GM11168 (cell line): Measurements from ENCODE around the gene SHISA5.
"Not testable (repeated sequence)": the region's sequence is repeated elsewhere in the genome, so short reads cannot be mapped to it uniquely, and the experiment has no call there.

Source experiments
- in situ Hi-C: fragments of 300-500 bp; cut with MboI; formaldehyde crosslinking; loops from one replicate; pipeline ENCODE4 v1.12.0; 2022; ENCODE audit warnings: low sequenced_read_pairs; ENCODE audit not compliant: unreplicated experiment

Gene SHISA5

GRCh38 chr3:48478626-48479555 is 25.1 kb downstream of the SHISA5 start:
- in situ Hi-C loops = no loop called here

GRCh38 chr3:48477959-48478520 is 25.9 kb downstream of the SHISA5 start:
- in situ Hi-C loops = no loop called here

DNA sequence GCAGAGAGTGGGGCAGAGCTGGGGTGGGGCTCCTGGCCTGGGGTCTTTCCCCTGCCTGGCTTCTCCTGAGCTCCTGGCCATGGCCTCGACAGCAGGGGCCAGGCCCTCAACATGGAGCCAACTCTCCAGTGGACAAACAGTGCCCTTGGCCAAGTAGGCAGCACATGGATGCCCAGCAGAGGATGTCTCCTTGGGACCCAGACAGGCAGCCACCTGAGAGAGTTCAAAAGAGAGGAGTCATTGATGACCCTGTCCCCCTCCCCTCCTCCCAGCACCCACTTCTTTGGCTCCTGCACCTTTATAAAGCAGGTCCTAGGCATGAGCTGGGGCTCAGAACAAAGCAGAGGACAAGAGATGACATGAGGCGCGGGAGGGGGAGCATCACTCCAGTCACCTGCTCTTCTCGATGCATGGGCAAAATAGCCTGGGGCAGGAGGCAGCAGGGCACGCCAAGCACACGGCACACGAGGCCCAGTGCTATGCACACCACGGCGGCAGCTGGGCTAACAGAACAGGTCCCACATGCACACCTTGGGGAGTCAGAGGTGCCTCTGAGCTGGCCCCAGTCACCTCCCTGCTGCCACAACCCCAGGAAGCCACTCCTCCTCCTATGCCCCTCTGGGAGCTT is 27.4 kb downstream of the SHISA5 start:
- in situ Hi-C loops = no loop called here

- in situ Hi-C loops = no loop called here
Measured at GRCh38 chr3:48475188-48475587, 28.8 kb downstream of the SHISA5 start.

GRCh38 chr3:48474619-48475018 is 29.4 kb downstream of the SHISA5 start:
- in situ Hi-C loops = no loop called here

DNA sequence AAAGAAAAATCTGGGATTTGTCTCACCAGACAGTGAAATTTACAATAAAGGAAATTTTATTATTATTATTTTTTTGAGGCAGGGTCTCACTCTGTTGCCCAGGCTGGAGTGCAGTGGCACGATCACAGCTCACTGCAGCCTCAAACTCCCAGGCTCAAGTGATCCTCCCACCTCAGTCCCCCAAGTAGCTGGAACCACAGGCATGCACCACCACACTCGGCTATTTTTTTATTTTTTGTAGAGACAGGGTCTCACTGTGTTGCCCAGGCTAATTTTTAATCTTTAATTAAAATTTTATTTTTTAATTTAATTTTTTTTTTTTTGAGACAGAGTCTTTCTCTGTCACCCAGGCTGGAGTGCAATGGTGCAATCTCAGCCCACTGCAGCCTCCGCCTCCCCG is 29.9 kb downstream of the SHISA5 start:
- in situ Hi-C loops = not testable (repeated sequence)

DNA sequence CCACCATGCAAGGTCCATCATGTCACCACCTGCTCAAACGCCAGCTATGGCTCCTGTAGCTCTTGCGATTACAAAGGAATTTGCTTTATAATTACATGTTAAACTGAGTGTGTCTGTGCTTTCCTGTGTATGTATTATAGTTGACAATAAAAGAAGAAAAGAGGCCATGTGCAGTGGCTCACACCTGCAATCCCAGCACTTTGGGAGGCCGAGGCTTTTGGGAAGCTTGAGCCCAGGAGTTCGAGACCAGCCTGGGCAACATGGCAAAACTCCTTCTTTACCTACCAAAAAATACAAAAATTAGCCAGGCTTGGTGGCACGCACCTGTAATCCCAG is 30.4 kb downstream of the SHISA5 start:
- in situ Hi-C loops = no loop called here

DNA sequence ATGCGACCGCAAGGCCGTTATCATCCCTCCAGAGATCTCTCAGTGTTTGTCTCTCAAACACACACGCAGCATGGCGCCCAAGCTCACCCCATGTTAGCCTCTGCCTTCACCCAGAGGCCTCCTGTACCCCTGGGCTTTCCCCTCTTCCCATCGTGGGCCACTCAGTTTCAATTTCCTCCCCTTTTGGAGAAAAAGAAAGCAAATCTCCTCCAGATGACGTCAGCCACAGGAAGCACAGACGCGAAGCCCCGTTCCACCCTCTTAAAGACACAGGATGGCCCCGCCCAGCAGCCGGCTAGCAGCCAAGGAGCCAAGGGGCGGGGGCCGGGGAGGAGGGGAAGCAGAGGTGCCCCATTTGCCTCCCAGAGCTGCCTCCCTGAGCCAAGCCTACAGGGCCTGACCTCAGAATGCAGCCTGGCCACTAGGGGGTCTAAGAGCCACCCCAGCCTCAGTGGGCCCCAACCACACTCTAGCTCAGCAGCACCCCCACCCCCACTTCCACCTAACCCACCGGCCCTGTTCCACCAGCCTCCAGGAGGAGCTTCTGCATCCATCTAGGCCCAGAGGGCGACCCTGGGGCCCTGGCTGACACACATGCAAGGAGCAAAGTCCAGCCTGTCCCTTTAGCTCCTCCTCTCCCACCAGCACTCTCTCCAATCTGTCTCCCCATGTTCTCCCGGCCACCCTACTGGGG is 30.9 kb downstream of the SHISA5 start:
- in situ Hi-C loops = no loop called here

DNA sequence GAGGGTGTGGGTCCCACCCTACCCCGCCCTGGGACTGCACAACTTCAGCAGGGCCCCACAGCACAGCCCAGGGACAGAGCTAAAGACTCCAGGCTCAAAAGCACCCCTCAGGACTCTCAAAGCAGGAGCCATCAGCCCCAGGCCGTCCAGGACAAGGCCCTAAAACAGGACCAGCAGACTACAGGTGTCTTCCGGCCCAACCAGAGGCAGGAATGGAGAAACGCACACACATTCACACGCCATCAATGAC is 31.4 kb downstream of the SHISA5 start:
- in situ Hi-C loops = no loop called here

GRCh38 chr3:48470286-48470685 is 33.7 kb downstream of the SHISA5 start:
- in situ Hi-C loops = no loop called here

DNA sequence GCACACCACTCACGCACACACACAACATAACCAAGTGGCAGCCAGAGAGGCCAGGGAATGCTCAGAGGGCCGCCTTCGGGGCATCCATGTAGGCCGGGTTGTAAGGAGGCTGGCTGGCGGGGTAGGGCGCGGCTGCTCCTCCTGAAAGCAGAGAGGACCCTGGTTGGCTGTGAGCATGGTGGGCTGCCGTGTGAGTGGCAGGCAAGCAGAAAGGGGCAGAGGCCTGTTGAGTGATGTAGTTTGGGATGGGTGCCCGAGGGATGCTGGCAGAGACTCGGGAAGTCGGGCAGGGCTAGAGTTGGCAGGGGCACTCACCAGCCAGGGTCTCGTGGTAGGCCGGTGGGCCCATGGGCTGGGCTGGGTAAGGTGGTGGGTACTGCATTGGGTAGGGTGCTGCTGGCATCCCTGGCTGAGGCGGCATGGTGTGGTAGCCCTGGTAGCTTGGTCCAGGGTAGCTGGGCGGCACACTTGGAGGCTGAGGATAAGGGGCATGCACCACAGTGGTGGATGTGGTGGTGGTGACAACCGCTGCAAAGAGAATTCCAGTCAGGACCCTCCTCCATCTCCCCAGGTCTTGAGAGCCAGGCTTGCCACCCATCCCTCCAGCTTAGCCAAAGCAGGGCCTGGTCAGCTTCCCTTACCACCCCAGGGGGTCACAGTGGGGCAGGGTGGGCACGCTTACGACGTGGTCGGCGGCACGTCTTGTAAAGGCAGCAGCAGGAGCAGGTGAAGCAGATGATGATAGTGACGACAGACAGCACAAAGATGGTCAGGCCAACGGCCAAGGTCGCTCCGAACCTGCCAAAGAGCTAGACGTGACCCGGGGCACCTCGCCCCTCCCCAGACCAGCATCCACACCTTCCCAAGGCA is 34.7 kb downstream of the SHISA5 start:
- in situ Hi-C loops = no loop called here

DNA sequence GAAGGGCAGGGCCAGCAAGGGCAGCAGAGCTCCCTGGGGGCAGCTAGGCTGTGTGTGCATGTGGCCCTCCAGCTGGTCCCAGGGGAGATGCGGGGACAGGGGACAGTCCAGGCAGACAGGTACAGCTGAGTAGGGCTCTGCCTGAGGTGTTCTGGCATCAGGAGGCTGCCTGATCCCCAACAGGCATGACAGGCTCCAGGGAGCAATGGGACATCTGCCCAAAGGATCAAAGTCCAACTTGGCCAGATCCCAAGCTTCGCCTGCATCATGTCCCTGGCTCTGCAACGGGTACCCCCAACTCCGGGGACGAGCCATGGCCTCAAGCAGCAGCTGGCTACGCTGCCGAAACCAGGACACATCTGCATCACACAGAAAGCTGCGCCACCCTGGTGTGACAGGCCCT is 35.6 kb downstream of the SHISA5 start:
- in situ Hi-C loops = no loop called here

- in situ Hi-C loops = no loop called here
Measured at GRCh38 chr3:48467473-48468267, 36.3 kb downstream of the SHISA5 start.

DNA sequence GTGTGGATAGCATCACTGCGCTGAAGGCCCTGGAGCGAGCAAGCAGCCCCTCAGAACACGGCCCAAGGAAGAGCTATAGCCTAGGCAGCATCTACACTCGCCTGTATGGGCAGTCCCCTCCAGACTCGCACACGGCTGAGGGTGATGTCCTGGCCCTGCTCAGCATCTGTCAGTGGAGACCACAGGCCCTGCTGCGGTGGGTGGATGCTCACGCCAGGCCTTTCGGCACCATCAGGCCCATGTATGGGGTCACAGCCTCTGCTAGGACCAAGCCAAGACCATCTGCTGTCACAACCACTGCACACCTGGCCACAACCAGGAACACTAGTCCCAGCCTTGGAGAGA is 36.9 kb downstream of the SHISA5 start:
- in situ Hi-C loops = no loop called here

- in situ Hi-C loops = no loop called here
Measured at GRCh38 chr3:48466386-48467109, 37.4 kb downstream of the SHISA5 start.

DNA sequence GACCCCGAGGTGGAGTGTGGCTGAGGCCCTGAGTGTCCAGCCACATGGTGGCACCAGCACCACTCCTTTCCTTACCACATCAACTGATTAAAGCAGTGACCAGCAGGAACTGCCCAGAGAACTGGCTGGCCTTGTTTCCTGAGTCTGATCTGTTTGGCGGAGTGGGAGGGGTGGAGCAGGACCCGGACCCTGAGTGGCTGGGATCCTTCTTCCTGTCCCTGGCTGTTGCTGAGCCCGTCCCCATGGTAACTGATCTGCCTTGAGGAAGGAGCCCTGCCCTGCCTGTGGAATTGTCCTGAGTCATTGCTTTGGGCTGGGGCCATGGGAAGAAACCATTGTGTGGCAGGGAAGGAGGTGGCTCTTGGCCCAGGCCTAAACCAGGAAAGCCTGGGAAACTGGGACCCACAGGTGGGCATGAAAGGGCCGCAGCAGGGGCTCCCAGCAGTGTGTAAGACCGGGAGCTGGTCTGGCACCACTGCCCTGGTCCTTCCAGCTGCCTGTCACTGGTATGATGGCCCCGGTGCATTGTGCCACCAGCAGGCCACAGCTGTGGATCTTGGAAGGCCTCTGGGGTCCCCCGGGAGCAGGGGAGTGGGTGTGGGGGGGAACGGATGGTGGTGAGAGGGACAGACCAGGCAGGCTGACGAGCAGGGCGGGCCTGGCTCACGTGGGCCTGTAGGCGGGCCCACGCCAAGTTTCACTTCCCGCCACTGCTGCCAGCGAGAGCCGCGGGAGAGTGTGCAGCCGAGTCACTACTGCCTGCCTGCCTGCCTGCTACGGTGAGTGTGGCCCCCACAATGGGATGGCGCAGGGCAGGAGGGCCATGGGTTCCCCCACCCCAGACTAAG is 38.2 kb downstream of the SHISA5 start:
- in situ Hi-C loops = no loop called here

- in situ Hi-C loops = no loop called here
Measured at GRCh38 chr3:48465237-48465530, 38.8 kb downstream of the SHISA5 start.

- in situ Hi-C loops = no loop called here
Measured at GRCh38 chr3:48464713-48465221, 39.2 kb downstream of the SHISA5 start.
